ENCODE data around the gene SOX12.
A peak's percentile ranks its signal among the peaks of the same experiment; 100 is the strongest.

Gene SOX12

GRCh38 chr20:301886-302848, 23.2 kb upstream of the SOX12 start:
- DNase-seq (ENCODE audit: low spot score): no peak

- DNase-seq (ENCODE audit: low spot score): no peak
Observed at GRCh38 chr20:305745-306144, 19.6 kb upstream of the SOX12 start.

GRCh38 chr20:308427-309038, 16.8 kb upstream of the SOX12 start:
- no peak for DNase-seq (ENCODE audit: low spot score)

- no peak for DNase-seq (ENCODE audit: low spot score)
Observed at GRCh38 chr20:309306-309840, 16.0 kb upstream of the SOX12 start.

GRCh38 chr20:309841-310644, 15.3 kb upstream of the SOX12 start:
- DNase-seq (ENCODE audit: low spot score): peak; percentile 98

- DNase-seq (ENCODE audit: low spot score): no peak
Observed at GRCh38 chr20:310645-311044, 14.7 kb upstream of the SOX12 start.

- no peak for DNase-seq (ENCODE audit: low spot score)
Observed at GRCh38 chr20:311609-312008, 13.7 kb upstream of the SOX12 start.

- no peak for DNase-seq (ENCODE audit: low spot score)
Observed at GRCh38 chr20:312067-312466, 13.3 kb upstream of the SOX12 start.

GRCh38 chr20:312866-313265, 12.5 kb upstream of the SOX12 start:
- DNase-seq (ENCODE audit: low spot score): no peak

GRCh38 chr20:313402-313801, 11.9 kb upstream of the SOX12 start:
- no peak for DNase-seq (ENCODE audit: low spot score)

- no peak for DNase-seq (ENCODE audit: low spot score)
Observed at GRCh38 chr20:313948-314347, 11.4 kb upstream of the SOX12 start.

GRCh38 chr20:316316-317068, 8.9 kb upstream of the SOX12 start:
- DNase-seq (ENCODE audit: low spot score): no peak

GRCh38 chr20:324177-325044, 941 bp upstream of the SOX12 start:
- peak; percentile 92 for DNase-seq (ENCODE audit: low spot score)

GRCh38 chr20:325889-326644, 715 bp downstream of the SOX12 start:
- DNase-seq (ENCODE audit: low spot score): peak; percentile 58

GRCh38 chr20:326645-327185, 1.4 kb downstream of the SOX12 start:
- DNase-seq (ENCODE audit: low spot score): peak; percentile 18

- DNase-seq (ENCODE audit: low spot score): peak; percentile 86
Observed at GRCh38 chr20:327186-328026, 2.1 kb downstream of the SOX12 start.

- no peak for DNase-seq (ENCODE audit: low spot score)
Observed at GRCh38 chr20:328027-328974, 2.9 kb downstream of the SOX12 start.
